Common myeloid progenitor, CD34-positive (primary cell): Measurements from ENCODE around the gene CCT5.
"Not testable (repeated sequence)": the region's sequence is repeated elsewhere in the genome, so short reads cannot be mapped to it uniquely, and the experiment has no call there.

Source experiments
- CTCF ChIA-PET: fragments of 350-600 bp; sonication (Branson Sonifier 250); formaldehyde crosslinking; loops from one replicate; lab custom pipeline; 2021; ENCODE audit warnings: antibody characterized with exemption; lab: Charles Lee
- POLR2A ChIA-PET: fragments of 350-600 bp; sonication (Branson Sonifier 250); formaldehyde crosslinking; loops from one replicate; lab custom pipeline; 2021; ENCODE audit warnings: antibody characterized with exemption; lab: Charles Lee
- DNase-seq, 3 donors: peaks; one replicate each; pipeline versions ENCODE4 v3.0.0 to v3.0.0-alpha.2; 2013
- H3K27ac ChIP-seq, 2 experiments: 1 replicate in 1 of 2; 2 replicates in 1 of 2; pipeline ENCODE4 v1.7.0; 2013; ENCODE audit warnings: inconsistent platforms in 2 of 2, low read length in 2 of 2, mild to moderate bottlenecking in 2 of 2, low read depth in 1 of 2, moderate library complexity in 1 of 2; ENCODE audit not compliant: severe bottlenecking in 2 of 2, insufficient read depth in 1 of 2, poor library complexity in 1 of 2
- H3K27me3 ChIP-seq, 5 experiments: replicated peaks in 2 of 5; 1 replicate in 3 of 5; 2 replicates in 2 of 5; pipeline versions ENCODE4 v1.6.1 to v1.7.0; 2013; ENCODE audit warnings: low read length in 4 of 5, mild to moderate bottlenecking in 2 of 5, moderate library complexity in 2 of 5, inconsistent platforms in 1 of 5; ENCODE audit not compliant: insufficient read depth in 5 of 5, control insufficient read depth in 4 of 5
- H3K36me3 ChIP-seq, 4 experiments: 1 replicate in 2 of 4; 2 replicates in 2 of 4; pipeline versions ENCODE4 v1.6.1 to v1.7.0; 2013; ENCODE audit warnings: low read length in 3 of 4, control low read depth in 1 of 4, mild to moderate bottlenecking in 1 of 4; ENCODE audit not compliant: control insufficient read depth in 4 of 4, insufficient read depth in 4 of 4
- H3K4me1 ChIP-seq, 4 experiments: 1 replicate in 3 of 4; 2 replicates in 1 of 4; pipeline versions ENCODE4 v1.6.1 to v1.7.1; 2013; ENCODE audit warnings: low read length in 3 of 4, mild to moderate bottlenecking in 3 of 4, control low read depth in 1 of 4, inconsistent platforms in 1 of 4, moderate library complexity in 1 of 4; ENCODE audit not compliant: control insufficient read depth in 4 of 4, insufficient read depth in 4 of 4; ENCODE audit errors: control extremely low read depth in 1 of 4
- H3K4me3 ChIP-seq, 7 experiments: 1 replicate in 4 of 7; 2 replicates in 3 of 7; pipeline versions ENCODE4 v1.5.1 to v1.7.0; 2013; ENCODE audit warnings: mild to moderate bottlenecking in 7 of 7, low read length in 6 of 7, moderate library complexity in 6 of 7, inconsistent platforms in 2 of 7, low read depth in 2 of 7, control low read depth in 1 of 7; ENCODE audit not compliant: insufficient read depth in 4 of 7, control insufficient read depth in 1 of 7; ENCODE audit errors: extremely low read depth in 1 of 7
- H3K9me3 ChIP-seq, 5 experiments: 1 replicate in 4 of 5; 2 replicates in 1 of 5; pipeline versions ENCODE4 v1.6.1 to v1.7.1; 2013; ENCODE audit warnings: low read length in 4 of 5, mild to moderate bottlenecking in 2 of 5, inconsistent platforms in 1 of 5, low read depth in 1 of 5, moderate library complexity in 1 of 5; ENCODE audit not compliant: control insufficient read depth in 4 of 5, insufficient read depth in 2 of 5; ENCODE audit errors: control extremely low read depth in 1 of 5
- WGBS: methylation state at CpG from one replicate; pipeline ENCODE4 v1.1.5; 2013; ENCODE audit not compliant: insufficient coverage; 5-methylcytosine and 5-hydroxymethylcytosine counted together

CCT5 gene

GRCh38 chr5:10279328-10279727 is 29.2 kb downstream of the CCT5 start:
- Histone ChIP-seq H3K27ac (no peak overlapping the region), H3K9me3 (no peaks in the 10 kb centered on the region), H3K4me1 (peaks cover 0 to 10% (median 4%) of the 10 kb centered on the region in 4 experiments), H3K4me3 (no peak overlapping the region), H3K27me3 (no peaks in the 10 kb centered on the region), H3K36me3 (peaks cover 2 to 8% (median 4%) of the 10 kb centered on the region in 4 experiments)
- ChIA-PET CTCF (interaction anchor here (1.1 to 8.9 kb wide), 3 partner anchors 14 to 145 kb away, joined by 4 to 67 read pairs (median 5); no protein-coding TSS in a partner anchor), POLR2A (no interaction called here)
- no peak for DNase-seq
- WGBS = 100% methylated on average over 3 of the region's 4 CpGs

DNA sequence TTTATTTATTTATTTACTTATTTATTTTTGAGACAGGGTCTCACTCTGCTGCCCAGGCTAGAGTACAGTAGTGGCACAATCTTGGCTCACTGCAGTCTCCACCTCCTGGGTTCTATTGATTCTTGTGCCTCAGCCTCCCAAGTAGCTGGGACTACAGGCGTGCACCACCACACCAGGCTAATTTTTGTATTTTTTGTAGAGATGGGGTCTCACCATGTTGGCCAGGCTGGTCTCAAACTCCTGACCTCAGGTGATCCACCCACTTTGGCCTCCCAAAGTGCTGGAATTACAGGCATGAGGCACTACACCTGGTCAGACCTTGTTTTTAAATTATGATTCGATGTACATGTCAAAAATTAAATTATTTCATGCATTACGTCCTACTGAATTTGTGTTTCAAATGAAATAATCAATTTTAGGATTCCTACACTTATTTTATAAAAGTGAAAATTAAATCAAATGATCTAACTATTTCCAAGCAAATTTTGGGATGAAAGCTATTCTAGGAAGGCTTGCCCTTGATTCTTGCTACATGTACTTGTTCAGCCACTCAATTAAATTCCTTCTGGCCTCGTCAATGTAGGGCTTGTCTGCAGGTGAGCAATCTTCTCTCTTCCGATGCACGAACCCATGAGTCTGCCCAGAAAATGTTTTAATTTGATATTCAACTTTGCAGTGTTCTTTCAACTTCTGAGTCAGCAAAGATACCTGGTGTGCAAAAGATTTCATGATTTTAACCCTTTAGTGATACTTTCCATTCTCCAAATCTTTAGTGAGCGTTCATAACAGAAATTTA is 30.0 kb downstream of the CCT5 start:
- no peak for DNase-seq
- ChIA-PET CTCF (interaction anchor here (1.1 to 8.9 kb wide), 6 partner anchors 13 to 144 kb away, joined by 3 to 67 read pairs (median 6); no protein-coding TSS in a partner anchor), POLR2A (no interaction called here)
- no peaks in the 10 kb centered on the region for H3K27me3 ChIP-seq
- H3K4me3 ChIP-seq = no peak overlapping the region
- H3K4me1 ChIP-seq = peaks cover 0 to 10% (median 4%) of the 10 kb centered on the region in 4 experiments
- WGBS = 98% methylated on average over 4 of the region's 7 CpGs
- H3K9me3 ChIP-seq = no peaks in the 10 kb centered on the region
- H3K36me3 ChIP-seq = peaks cover 2 to 8% (median 4%) of the 10 kb centered on the region in 4 experiments
- H3K27ac ChIP-seq = no peak overlapping the region

GRCh38 chr5:10283927-10284635 is 34.0 kb downstream of the CCT5 start:
- H3K36me3 ChIP-seq = peaks cover 3 to 22% (median 16%) of the 10 kb centered on the region in 4 experiments
- H3K27me3 ChIP-seq = no peaks in the 10 kb centered on the region
- POLR2A ChIA-PET = no interaction called here
- no peak overlapping the region for H3K27ac ChIP-seq
- CTCF ChIA-PET = interaction anchor here (0.6 to 8.9 kb wide), 30 partner anchors 11 to 892 kb away, joined by 3 to 67 read pairs (median 5); partner anchors contain the start of genes ATPSCKMT, CCT5 and MARCHF6
- H3K9me3 ChIP-seq = no peaks in the 10 kb centered on the region
- 29% methylated on average over 16 of the region's 17 CpGs for WGBS
- peaks cover 0 to 7% (median 2%) of the 10 kb centered on the region in 4 experiments for H3K4me1 ChIP-seq
- peak; percentile 66 to 80 (median 73) for DNase-seq
- no peak overlapping the region for H3K4me3 ChIP-seq

GRCh38 chr5:10285362-10285761 is 35.3 kb downstream of the CCT5 start:
- not testable (repeated sequence) for H3K9me3 ChIP-seq, H3K27ac ChIP-seq, H3K4me1 ChIP-seq, H3K27me3 ChIP-seq, DNase-seq, H3K4me3 ChIP-seq
- ChIA-PET POLR2A (interaction anchor here (0.6 kb wide), 1 partner anchor 113 kb away, joined by 4 read pairs; no protein-coding TSS in a partner anchor), CTCF (interaction anchor here (0.8 to 8.9 kb wide), 6 partner anchors 18 to 139 kb away, joined by 3 to 67 read pairs (median 6); no protein-coding TSS in a partner anchor)
- WGBS = 96% methylated on average over 6 of the region's 8 CpGs
- H3K36me3 ChIP-seq = peaks cover 6 to 29% (median 19%) of the 10 kb centered on the region in 4 experiments

DNA sequence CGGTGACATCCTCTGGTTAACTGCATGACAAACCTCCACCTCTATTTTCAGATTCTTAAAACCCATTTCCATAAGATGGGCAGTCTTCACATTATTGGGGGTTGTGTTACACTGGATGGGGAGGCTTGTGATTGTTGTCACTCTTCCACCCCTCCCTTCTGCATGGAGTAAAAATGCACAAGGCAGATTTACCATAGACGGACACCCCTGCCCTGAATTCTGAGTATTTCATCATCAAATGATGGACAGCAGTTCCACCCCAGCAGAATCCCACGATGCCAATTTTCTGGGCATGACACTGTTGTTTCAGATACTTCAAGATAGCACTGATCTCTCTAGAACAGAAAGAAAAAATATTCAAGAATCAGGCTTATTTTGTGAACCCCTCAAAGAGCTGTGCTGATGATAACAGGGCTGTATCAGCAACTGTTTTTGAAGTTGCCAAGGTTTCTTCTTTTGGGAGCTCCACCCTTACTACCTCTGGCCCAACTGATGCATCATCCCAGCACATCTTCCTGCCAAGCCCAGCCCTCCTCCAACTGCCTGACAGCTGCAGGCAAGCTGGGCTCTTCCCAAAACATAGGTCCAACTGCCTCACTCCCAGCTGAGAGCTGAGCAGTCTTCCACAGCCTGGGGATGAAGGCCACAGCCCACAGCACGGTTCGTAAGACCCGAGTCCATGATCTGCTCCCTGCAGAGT is 36.2 kb downstream of the CCT5 start:
- CTCF ChIA-PET = interaction anchor here (0.7 to 8.9 kb wide), 6 partner anchors 19 to 138 kb away, joined by 3 to 67 read pairs (median 4); no protein-coding TSS in a partner anchor
- WGBS = 100% methylated on average over 5 of the region's 6 CpGs
- POLR2A ChIA-PET = no interaction called here

GRCh38 chr5:10286862-10287227 is 36.8 kb downstream of the CCT5 start:
- ChIA-PET CTCF (interaction anchor here (0.7 to 8.9 kb wide), 4 partner anchors 25 to 137 kb away, joined by 3 to 67 read pairs (median 8); no protein-coding TSS in a partner anchor), POLR2A (no interaction called here)
- Histone ChIP-seq H3K4me3 (no peak overlapping the region), H3K27me3 (no peaks in the 10 kb centered on the region), H3K9me3 (no peaks in the 10 kb centered on the region), H3K4me1 (peaks cover 0 to 7% (median 2%) of the 10 kb centered on the region in 4 experiments), H3K36me3 (peaks cover 6 to 30% (median 20%) of the 10 kb centered on the region in 4 experiments), H3K27ac (no peak overlapping the region)
- DNase-seq = no peak
- WGBS = 97% methylated on average over 6 of the region's 7 CpGs

More for the DNA sequence above, 36.2 kb downstream of the CCT5 start:
- peaks cover 6 to 30% (median 20%) of the 10 kb centered on the region in 4 experiments for H3K36me3 ChIP-seq
- H3K27ac ChIP-seq = no peak overlapping the region
- H3K9me3 ChIP-seq = no peaks in the 10 kb centered on the region
- H3K4me1 ChIP-seq = peaks cover 0 to 7% (median 2%) of the 10 kb centered on the region in 4 experiments
- DNase-seq = no peak
- no peak overlapping the region for H3K4me3 ChIP-seq
- no peaks in the 10 kb centered on the region for H3K27me3 ChIP-seq
